H1 (cell line): ENCODE measurements around the gene TBCD. TPM values are rescaled to one million over a fixed set of nuclear protein-coding genes. Genes with fewer than 3 reads are reported as not detected.

Source experiments
- CTCF ChIA-PET: fragments of 300-600 bp; sonication (Branson Sonifier 250); formaldehyde crosslinking; loops from one replicate; lab custom pipeline; 2021; ENCODE audit not compliant: partially characterized antibody; lab: Charles Lee
- POLR2A ChIA-PET: fragments of 300-600 bp; sonication (Branson Sonifier 250); formaldehyde crosslinking; loops from one replicate; lab custom pipeline; 2021; ENCODE audit warnings: inconsistent platforms; ENCODE audit not compliant: partially characterized antibody; lab: Charles Lee
- DNase-seq, 2 experiments: peaks; one replicate each; pipeline versions ENCODE4 v3.0.0 to v3.0.0-alpha.2; 2010 to 2022; ENCODE audit warnings: low spot score in 2 of 2, low read depth in 1 of 2, mixed read lengths in 1 of 2
- FAIRE-seq: peaks from 2 replicates; lab custom pipeline; 2011; peaks lifted over from hg19 to GRCh38; lab: Jason Lieb, UNC
- H2AFZ ChIP-seq: 2 replicates; pipeline ENCODE4 v1.8.1; 2012; ENCODE audit warnings: low read length, inconsistent platforms
- H2AK5ac ChIP-seq: 2 replicates; pipeline ENCODE4 v1.6.1; 2013; ENCODE audit warnings: low read depth, low read length
- H2BK120ac ChIP-seq: replicated peaks from 2 replicates; pipeline ENCODE3; 2013; ENCODE audit warnings: low read depth, low read length, inconsistent platforms
- H2BK12ac ChIP-seq: 2 replicates; pipeline ENCODE4 v1.6.1; 2013; ENCODE audit warnings: low read depth, low read length
- H2BK15ac ChIP-seq: 2 replicates; pipeline ENCODE4 v1.6.1; 2013; ENCODE audit warnings: low read length
- H2BK20ac ChIP-seq: 2 replicates; pipeline ENCODE4 v1.6.1; 2013; ENCODE audit warnings: low read length
- H2BK5ac ChIP-seq: 2 replicates; pipeline ENCODE4 v1.6.1; 2013; ENCODE audit warnings: low read depth, low read length
- H3K14ac ChIP-seq: 2 replicates; pipeline ENCODE4 v1.6.1; 2013; ENCODE audit warnings: inconsistent platforms; ENCODE audit not compliant: insufficient read length
- H3K18ac ChIP-seq: 2 replicates; pipeline ENCODE4 v1.6.1; 2013; ENCODE audit warnings: low read length; ENCODE audit errors: extremely low read depth
- H3K23ac ChIP-seq: 2 replicates; pipeline ENCODE4 v1.6.1; 2013; ENCODE audit warnings: inconsistent platforms; ENCODE audit not compliant: insufficient read length
- H3K23me2 ChIP-seq: 2 replicates; pipeline ENCODE4 v1.6.1; 2013; ENCODE audit warnings: low read depth, low read length
- H3K27ac ChIP-seq: 2 replicates; pipeline ENCODE4 v1.6.1; 2011; ENCODE audit warnings: low read depth, low read length, inconsistent platforms
- H3K27me3 ChIP-seq, 4 experiments: replicated peaks in 1 of 4; 1 replicate in 1 of 4; 2 replicates in 3 of 4; pipeline versions ENCODE4 v1.6.1 to v1.8.1; 2011 to 2013; ENCODE audit warnings: low read length in 3 of 4, mild to moderate bottlenecking in 3 of 4, inconsistent platforms in 2 of 4, mixed read lengths in 2 of 4, moderate library complexity in 1 of 4; ENCODE audit not compliant: control insufficient read depth in 3 of 4, insufficient read depth in 3 of 4; ENCODE audit errors: extremely low read depth in 1 of 4
- H3K36me3 ChIP-seq, 4 experiments: 2 replicates each; pipeline versions ENCODE4 v1.6.1 to v1.8.1; 2011 to 2013; ENCODE audit warnings: mild to moderate bottlenecking in 4 of 4, low read length in 3 of 4, moderate library complexity in 2 of 4, control low read depth in 1 of 4, inconsistent platforms in 1 of 4; ENCODE audit not compliant: insufficient read depth in 4 of 4, control insufficient read depth in 2 of 4
- H3K4ac ChIP-seq: replicated peaks from 2 replicates; pipeline ENCODE3; 2013; ENCODE audit warnings: low read length, low read depth, mixed read lengths, inconsistent platforms; ENCODE audit not compliant: insufficient read length
- H3K4me1 ChIP-seq, 4 experiments: replicated peaks in 1 of 4; 1 replicate in 1 of 4; 2 replicates in 3 of 4; pipeline versions ENCODE4 v1.6.1 to v1.8.1; 2011 to 2013; ENCODE audit warnings: low read length in 3 of 4, inconsistent platforms in 2 of 4, mixed read lengths in 1 of 4; ENCODE audit not compliant: insufficient read depth in 4 of 4, control insufficient read depth in 3 of 4
- H3K4me2 ChIP-seq, 2 experiments: 2 replicates each; pipeline versions ENCODE4 v1.6.1 to v1.8.1; 2011 to 2013; ENCODE audit warnings: low read depth in 2 of 2, low read length in 2 of 2, control low read depth in 1 of 2, inconsistent platforms in 1 of 2, mild to moderate bottlenecking in 1 of 2; ENCODE audit not compliant: insufficient read depth in 1 of 2
- H3K4me3 ChIP-seq, 4 experiments: fragments of 200-600, 300-600 bp in 1 of 4; sonication (generic), shearing (Covaris generic), sonication (Bioruptor Twin) in 1 of 4; 2 replicates each; pipeline versions ENCODE4 v1.5.1 to v1.8.1; 2011 to 2016; ENCODE audit warnings: low read length in 4 of 4, low read depth in 3 of 4, control low read depth in 2 of 4, inconsistent platforms in 2 of 4, mild to moderate bottlenecking in 2 of 4, mixed read lengths in 1 of 4, moderate library complexity in 1 of 4; ENCODE audit not compliant: insufficient read depth in 2 of 4; ENCODE audit errors: extremely low read depth in 1 of 4
- H3K56ac ChIP-seq: replicated peaks from 2 replicates; pipeline ENCODE3; 2013; ENCODE audit warnings: low read depth, mild to moderate bottlenecking, mixed read lengths, low read length, inconsistent platforms; ENCODE audit not compliant: insufficient read length
- H3K79me1 ChIP-seq: 2 replicates; pipeline ENCODE4 v1.6.1; 2013; ENCODE audit warnings: low read depth, low read length, control low read depth
- H3K79me2 ChIP-seq, 2 experiments: 2 replicates each; pipeline versions ENCODE4 v1.6.1 to v1.8.1; 2012 to 2013; ENCODE audit warnings: low read length in 2 of 2, mild to moderate bottlenecking in 2 of 2, inconsistent platforms in 1 of 2; ENCODE audit not compliant: insufficient read depth in 2 of 2, control insufficient read depth in 1 of 2
- H3K9ac ChIP-seq, 4 experiments: replicated peaks in 1 of 4; 1 replicate in 1 of 4; 2 replicates in 3 of 4; pipeline versions ENCODE4 v1.6.1 to v1.8.1; 2011 to 2013; ENCODE audit warnings: low read depth in 3 of 4, low read length in 3 of 4, control low read depth in 2 of 4, mild to moderate bottlenecking in 2 of 4, moderate library complexity in 2 of 4, inconsistent platforms in 1 of 4; ENCODE audit errors: extremely low read depth in 1 of 4
- H3K9me3 ChIP-seq, 2 experiments: 2 replicates each; pipeline versions ENCODE4 v1.6.1 to v1.8.1; 2012 to 2013; ENCODE audit warnings: mild to moderate bottlenecking in 2 of 2, moderate library complexity in 2 of 2, control low read depth in 1 of 2, inconsistent platforms in 1 of 2, low read depth in 1 of 2, low read length in 1 of 2, mixed read lengths in 1 of 2; ENCODE audit not compliant: insufficient read depth in 2 of 2
- H4K20me1 ChIP-seq, 2 experiments: replicated peaks in 1 of 2; 2 replicates each; pipeline versions ENCODE3 to v1.8.1; 2011 to 2013; ENCODE audit warnings: inconsistent platforms in 2 of 2, low read length in 2 of 2, mild to moderate bottlenecking in 1 of 2; ENCODE audit not compliant: insufficient read depth in 2 of 2, control insufficient read depth in 1 of 2
- H4K5ac ChIP-seq: 2 replicates; pipeline ENCODE4 v1.6.1; 2013; ENCODE audit warnings: low read length, low read depth, mixed read lengths, inconsistent platforms; ENCODE audit not compliant: insufficient read length
- H4K8ac ChIP-seq: 2 replicates; pipeline ENCODE4 v1.8.0; 2013; ENCODE audit warnings: mild to moderate bottlenecking, moderate library complexity, low read length, inconsistent platforms; ENCODE audit not compliant: insufficient read depth; ENCODE audit errors: extremely low read depth
- H4K91ac ChIP-seq: replicated peaks from 2 replicates; pipeline ENCODE3; 2013; ENCODE audit warnings: low read length, mixed read lengths, inconsistent platforms; ENCODE audit not compliant: insufficient read length
- ASH2L ChIP-seq: fragments of 200-600, 300-600 bp; sonication (generic); IDR thresholded peaks from one replicate; pipeline ENCODE4 v1.7.1; 2017; ENCODE audit warnings: low read length
- ATF2 ChIP-seq: IDR thresholded peaks from 2 replicates; pipeline ENCODE4 v1.6.1; 2012; ENCODE audit warnings: low read length, inconsistent platforms
- BCL11A ChIP-seq, 2 experiments: IDR thresholded peaks; one replicate each; pipeline ENCODE4 v1.6.1; 2011; ENCODE audit warnings: low read depth in 2 of 2, low read length in 2 of 2, mild to moderate bottlenecking in 2 of 2
- GABPA ChIP-seq: IDR thresholded peaks from 2 replicates; pipeline ENCODE4 v1.6.1; 2011; ENCODE audit warnings: mild to moderate bottlenecking, low read length, moderate library complexity, borderline replicate concordance; ENCODE audit not compliant: insufficient read depth
- JUND ChIP-seq: IDR thresholded peaks from 2 replicates; pipeline ENCODE4 v1.6.1; 2011; ENCODE audit warnings: mild to moderate bottlenecking, improper control_type of control experiment, low read length
- KDM1A ChIP-seq: fragments of 200-600, 300-600 bp; sonication (generic); IDR thresholded peaks from 2 replicates; pipeline ENCODE4 v1.7.1; 2016; ENCODE audit warnings: mild to moderate bottlenecking, low read length, borderline replicate concordance
- KDM5A ChIP-seq: fragments of 200-600 bp; IDR thresholded peaks from 2 replicates; pipeline ENCODE4 v1.7.1; 2012; ENCODE audit warnings: mild to moderate bottlenecking, low read length, inconsistent platforms, mixed read lengths
- RNF2 ChIP-seq: fragments of 200-900, 300-1000 bp; sonication (generic); IDR thresholded peaks from 2 replicates; pipeline ENCODE4 v1.7.1; 2016; ENCODE audit warnings: borderline replicate concordance, low read depth, mild to moderate bottlenecking, antibody characterized with exemption, low read length; ENCODE audit not compliant: poor library complexity, severe bottlenecking; ENCODE audit errors: missing control alignments
- SIRT6 ChIP-seq: IDR thresholded peaks from one replicate; pipeline ENCODE4 v1.7.1; 2012; ENCODE audit warnings: low read length, inconsistent platforms
- SIX5 ChIP-seq: IDR thresholded peaks from 2 replicates; pipeline ENCODE4 v1.6.1; 2011; ENCODE audit warnings: mild to moderate bottlenecking, low read depth, low read length
- WGBS, 2 experiments: shearing (Covaris generic) in 1 of 2; methylation state at CpG; one replicate each; pipeline versions ENCODE4 v1.1.6 to v1.1.7; 2013 to 2015; ENCODE audit warnings: low lambda C conversion rate in 2 of 2, mixed read lengths in 2 of 2, inconsistent platforms in 1 of 2, low coverage in 1 of 2, missing lambda C conversion rate in 1 of 2; ENCODE audit not compliant: insufficient replicate concordance in 2 of 2, insufficient coverage in 1 of 2, insufficient read length in 1 of 2; ENCODE audit errors: extremely low coverage in 1 of 2, missing lambda C conversion rate in 1 of 2; 5-methylcytosine and 5-hydroxymethylcytosine counted together
- polyA plus RNA-seq, 7 experiments: library from polyadenylated mRNA; depleted of rRNA in 3 of 7; stranded (reverse) in 5 of 7; unstranded in 2 of 7; fragments of >200 nt in 5 of 7; fragments of 200-250 nt in 2 of 7; gene quantifications; 1 replicate in 5 of 7; 2 replicates in 1 of 7; 4 replicates in 1 of 7; pipeline versions ENCODE4 v1.2.1 to v1.2.3, GENCODE V29; 2011 to 2013; ENCODE audit warnings: missing spikeins in 2 of 7, mixed read lengths in 2 of 7
- total RNA-seq: library from RNA; stranded (reverse); fragmentation: NEBNext Ultra II Directional; extraction: Animal tissue kit (Norgen Biotek cat#: 25700); gene quantifications from 2 replicates; pipeline ENCODE4 v1.2.1, GENCODE V29; 2021

Gene TBCD
- total and polyA plus RNA-seq, 2 of the 8 experiments (the other 6 are each of a cell fraction or from before 2014, with no cell fraction given): 118 to 162 TPM

DNA sequence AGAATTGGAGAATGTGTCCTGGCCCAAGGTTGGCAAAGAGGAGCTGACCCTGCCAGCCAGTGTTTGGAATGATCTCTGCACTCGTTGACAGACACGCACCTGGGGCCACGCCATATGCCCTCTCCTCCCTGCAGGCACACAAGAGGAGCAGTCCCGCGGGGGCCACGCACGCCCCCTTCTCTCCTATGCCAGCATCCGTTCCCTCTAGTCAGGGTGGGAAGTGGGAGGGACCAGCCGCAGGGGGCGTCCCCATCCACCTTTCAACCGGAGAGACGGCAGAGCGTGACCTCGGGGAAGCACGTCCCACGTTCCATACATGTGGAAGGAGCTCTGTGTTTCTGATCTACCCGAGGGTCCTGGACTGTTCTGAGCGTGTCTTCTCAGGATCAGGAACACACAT lies 174.9 kb downstream of the TBCD start:
- Histone ChIP-seq H3K14ac (no peak overlapping the region), H2AFZ (no peak overlapping the region), H4K8ac (no peak overlapping the region), H2BK120ac (no peak overlapping the region), H3K36me3 (peaks cover 11 to 55% (median 38%) of the 10 kb centered on the region in 4 experiments; a peak in 6 of 8 replicates)
- WGBS, 2 experiments: 96% methylated on average over 18 of the region's 18 CpGs; no CpG with 5 or more reads in 1 of the 2 experiments
- no peak for FAIRE-seq
- TF ChIP-seq KDM1A (no peak), ATF2 (no peak), BCL11A (IDR thresholded peaks at IDR 0.05; ENCODE audit: low read depth in 2 of 2, low read length in 2 of 2) (no peak), RNF2 (no peak), ASH2L (no peak), KDM5A (no peak), JUND (no peak), SIX5 (no peak), GABPA (no peak), SIRT6 (no peak)
- TF ChIP-seq, all 59 proteins: peak for 0
- no peaks in the 10 kb centered on the region for H3K27me3 ChIP-seq
- H3K18ac ChIP-seq: no peak overlapping the region
- no peaks in the 10 kb centered on the region for H3K79me2 ChIP-seq
- H3K4me2 ChIP-seq: no peak overlapping the region
- H2BK20ac ChIP-seq: no peak overlapping the region
- no peak overlapping the region for H3K4ac ChIP-seq
- no peak overlapping the region for H2BK12ac ChIP-seq
- H4K5ac ChIP-seq: no peak overlapping the region
- ChIA-PET CTCF (interaction anchor here (0.7 to 3.9 kb wide), 9 partner anchors 8 to 189 kb away, joined by 3 to 16 read pairs (median 4); no protein-coding TSS in a partner anchor), POLR2A (no interaction called here)
- H4K20me1 ChIP-seq: peaks cover 0 to 8% of the 10 kb centered on the region in 2 experiments
- no peak for DNase-seq
- H3K23me2 ChIP-seq: no peaks in the 10 kb centered on the region
- H3K27ac ChIP-seq: no peak overlapping the region
- H3K79me1 ChIP-seq: no peaks in the 10 kb centered on the region; the same call in 1 of the 2 replicates
- no peak overlapping the region for H3K4me3 ChIP-seq
- no peak overlapping the region for H3K9ac ChIP-seq
- no peak overlapping the region for H3K23ac ChIP-seq
- H4K91ac ChIP-seq: no peak overlapping the region
- no peaks in the 10 kb centered on the region for H3K9me3 ChIP-seq
- H2AK5ac ChIP-seq: no peak overlapping the region
- no peak overlapping the region for H3K56ac ChIP-seq
- no peak overlapping the region for H2BK15ac ChIP-seq
- no peaks in the 10 kb centered on the region for H3K4me1 ChIP-seq
- H2BK5ac ChIP-seq: no peak overlapping the region
